SK-N-SH (cell line): ENCODE measurements around the gene CRYAA.

ENCODE experiments used
- CTCF ChIP-seq: fragments of 200-600 bp; sonication (generic); IDR thresholded peaks from 2 replicates; pipeline ENCODE4 v1.6.1; 2017; ENCODE audit warnings: antibody characterized with exemption, mild to moderate bottlenecking, moderate library complexity
- POLR2AphosphoS5 ChIP-seq: IDR thresholded peaks from 2 replicates; pipeline ENCODE4 v1.6.1; 2012; ENCODE audit warnings: low read depth, low read length
- RFX5 ChIP-seq: IDR thresholded peaks from 2 replicates; pipeline ENCODE4 v1.6.1; 2012; ENCODE audit warnings: mild to moderate bottlenecking, improper control_type of control experiment, low read length
- RXRA ChIP-seq: IDR thresholded peaks from 2 replicates; pipeline ENCODE4 v1.4.0; 2012; ENCODE audit warnings: low read depth, mild to moderate bottlenecking, borderline replicate concordance
- SIN3A ChIP-seq: IDR thresholded peaks from 2 replicates; pipeline ENCODE4 v1.6.1; 2012; ENCODE audit warnings: low read depth, mild to moderate bottlenecking, low read length, moderate library complexity, borderline replicate concordance
- SMC3 ChIP-seq: IDR thresholded peaks from 2 replicates; pipeline ENCODE4 v1.6.1; 2012; ENCODE audit warnings: low read depth, low read length, improper control_type of control experiment
- TEAD4 ChIP-seq: IDR thresholded peaks from 2 replicates; pipeline ENCODE4 v1.4.0; 2012; ENCODE audit warnings: mild to moderate bottlenecking, borderline replicate concordance; ENCODE audit not compliant: insufficient read depth

DNA sequence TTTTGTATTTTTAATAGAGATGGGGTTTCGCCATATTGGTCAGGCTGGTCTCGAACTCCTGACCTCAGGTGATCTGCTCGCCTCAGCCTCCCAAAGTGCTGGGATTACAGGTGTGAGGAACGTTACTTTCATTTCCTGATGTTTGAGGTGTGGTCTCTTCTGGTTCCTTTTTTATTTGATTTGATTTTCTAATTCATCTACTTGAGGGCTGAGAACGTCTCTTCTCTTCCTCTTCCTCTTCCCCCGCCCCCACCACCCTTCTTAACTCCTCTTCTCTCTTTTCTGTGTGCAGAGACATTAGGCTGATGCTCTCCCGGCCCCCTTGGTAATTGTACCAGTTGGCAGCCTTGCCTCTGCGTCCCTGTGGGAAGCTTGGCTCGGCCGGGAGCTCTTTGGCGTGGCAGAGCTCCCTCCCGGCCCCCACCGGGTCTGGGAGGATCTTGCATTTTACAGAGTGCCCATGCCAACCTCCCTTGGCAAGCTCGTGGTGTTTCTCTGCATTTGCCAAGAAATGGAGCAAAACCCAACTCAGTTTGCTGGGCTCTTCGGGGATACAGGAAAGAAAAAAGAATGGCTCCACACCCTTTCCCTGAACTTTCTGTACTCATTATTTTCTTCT lies 19.9 kb downstream of the CRYAA start:
- TF ChIP-seq SIN3A, result no peak
- no peak for TF ChIP-seq CTCF
- no peak for TF ChIP-seq TEAD4
- no peak for TF ChIP-seq SMC3
- TF ChIP-seq RXRA, result no peak
- no peak for TF ChIP-seq RFX5
- TF ChIP-seq POLR2AphosphoS5, result no peak
